ENCODE data around the gene COL15A1.

Gene COL15A1

DNA sequence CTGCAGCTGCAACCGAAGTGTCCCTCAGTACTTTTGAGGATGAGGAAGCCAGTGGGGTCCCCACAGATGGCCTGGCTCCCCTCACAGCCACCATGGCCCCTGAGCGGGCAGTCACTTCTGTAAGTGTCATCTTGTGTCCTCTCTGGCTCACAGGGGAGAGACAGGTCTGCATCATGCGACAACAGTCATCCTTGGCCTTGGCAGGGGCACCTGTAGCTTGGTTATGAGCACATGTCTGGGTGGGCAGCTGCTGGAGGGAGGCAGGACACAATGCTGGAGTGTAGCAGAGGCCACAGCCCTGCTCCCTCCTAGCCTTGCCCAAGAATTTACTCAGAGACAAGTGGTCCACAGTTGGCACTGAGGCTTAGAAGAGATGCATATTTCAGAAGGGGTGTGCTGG lies 71.7 kb downstream of the COL15A1 start:
- no peak for DNase-seq (ENCODE audit: low spot score)

DNA sequence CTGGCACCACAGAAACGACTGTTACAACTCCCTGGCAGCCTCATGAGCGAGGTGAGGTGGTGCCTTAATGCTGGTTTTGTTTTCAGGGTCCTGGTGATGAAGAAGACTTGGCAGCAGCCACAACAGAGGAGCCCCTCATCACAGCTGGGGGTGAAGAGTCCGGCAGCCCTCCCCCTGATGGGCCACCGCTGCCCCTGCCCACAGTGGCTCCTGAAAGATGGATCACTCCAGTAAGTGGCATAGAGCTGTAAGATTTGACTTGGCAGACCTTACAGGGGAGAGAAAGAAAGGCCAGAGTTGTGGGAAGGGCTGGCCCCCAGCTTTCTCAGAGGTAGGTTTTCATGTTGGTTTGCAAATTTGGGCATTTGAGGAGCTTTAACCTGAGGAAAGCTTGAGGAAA lies 72.2 kb downstream of the COL15A1 start:
- DNase-seq (ENCODE audit: low spot score), result no peak

DNA sequence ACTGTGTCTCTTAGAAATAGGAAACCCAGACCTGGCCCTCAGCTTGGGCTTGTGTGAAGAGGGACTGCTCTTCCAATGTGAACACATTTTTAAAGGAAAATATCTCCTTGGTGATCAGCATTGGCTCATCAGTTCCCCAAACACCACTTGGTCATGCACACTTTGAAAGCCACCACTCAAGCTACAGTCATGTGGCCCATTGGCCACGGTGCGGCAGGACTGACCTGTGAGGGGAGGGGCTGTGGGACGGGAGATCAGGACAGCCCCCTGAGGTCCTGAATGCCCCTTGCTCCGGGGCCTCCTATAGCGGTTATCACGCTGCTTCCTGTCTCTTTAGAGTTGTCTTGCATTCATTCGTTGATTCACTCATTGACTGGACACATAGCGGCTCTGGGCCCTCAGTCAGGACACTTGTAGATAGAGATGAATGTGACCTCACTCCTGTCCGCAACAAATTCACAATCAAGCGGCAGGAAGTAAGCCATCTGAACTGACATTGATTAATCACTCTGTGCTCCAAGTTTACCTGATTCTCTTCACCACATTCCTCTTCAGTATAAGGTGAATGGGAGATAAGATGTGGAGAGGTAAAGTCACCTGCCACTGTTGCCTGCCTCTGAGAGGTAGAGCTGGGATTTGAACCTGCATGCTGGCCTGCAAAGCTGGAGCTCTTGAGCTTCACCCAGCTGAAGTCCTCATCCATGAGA lies 73.1 kb downstream of the COL15A1 start:
- DNase-seq (ENCODE audit: low spot score), result no peak

DNA sequence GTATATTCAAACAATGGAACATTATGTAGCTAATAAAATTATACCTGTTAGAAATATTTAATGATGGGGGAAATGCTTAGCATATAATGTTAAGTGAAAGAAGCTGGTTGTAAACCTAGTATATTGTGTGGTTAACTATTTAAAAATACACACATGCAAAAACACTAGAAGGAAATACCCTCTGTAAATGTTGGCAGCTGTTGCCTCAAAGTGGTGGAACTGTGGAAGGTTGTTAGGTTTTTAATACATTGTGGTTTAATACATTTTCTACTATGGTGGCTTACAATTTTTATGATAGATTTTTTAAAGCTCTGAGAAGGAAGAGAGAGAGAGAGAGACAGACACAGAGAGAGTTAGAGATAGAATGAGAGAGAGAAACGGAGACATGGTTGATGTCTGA lies 74.9 kb downstream of the COL15A1 start:
- no peak for DNase-seq (ENCODE audit: low spot score)

DNA sequence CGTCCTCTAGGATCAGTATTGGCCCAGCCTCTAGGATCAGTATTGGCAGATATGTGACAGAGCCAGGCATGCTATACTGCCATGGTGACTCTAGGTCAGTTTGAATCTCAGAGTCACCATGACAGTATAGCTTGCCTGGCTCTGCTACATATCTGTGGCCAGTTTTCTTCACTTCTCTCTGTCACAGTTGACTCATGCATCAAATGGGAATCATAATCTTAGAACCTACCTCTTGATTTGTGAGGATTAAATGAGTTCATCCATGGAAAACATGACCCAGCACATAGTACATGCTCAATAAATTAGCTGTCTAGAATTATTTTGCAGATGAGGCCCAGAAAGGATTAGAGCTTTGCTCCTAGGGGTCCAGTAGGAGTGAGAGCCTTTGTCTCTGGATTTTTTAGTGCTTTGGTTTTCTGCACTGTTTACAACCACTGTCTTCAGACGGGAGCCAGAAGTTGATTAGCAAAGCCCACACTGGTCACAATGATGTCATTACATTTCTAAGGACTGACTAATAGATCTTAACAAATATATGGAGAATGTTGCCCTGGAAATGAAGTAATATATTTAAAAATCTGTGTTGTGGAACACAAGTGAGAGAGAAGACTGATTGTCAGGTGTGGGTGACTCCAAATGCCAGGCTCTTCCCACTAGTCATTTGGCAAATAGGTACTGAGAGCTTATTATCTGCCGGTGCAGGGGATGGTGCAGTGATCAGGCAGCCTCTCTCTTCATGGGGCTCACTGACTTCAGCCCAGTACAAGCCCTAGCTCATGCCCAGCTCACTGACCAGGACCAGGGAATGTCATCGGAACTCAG lies 76.0 kb downstream of the COL15A1 start:
- DNase-seq (ENCODE audit: low spot score), result no peak

DNA sequence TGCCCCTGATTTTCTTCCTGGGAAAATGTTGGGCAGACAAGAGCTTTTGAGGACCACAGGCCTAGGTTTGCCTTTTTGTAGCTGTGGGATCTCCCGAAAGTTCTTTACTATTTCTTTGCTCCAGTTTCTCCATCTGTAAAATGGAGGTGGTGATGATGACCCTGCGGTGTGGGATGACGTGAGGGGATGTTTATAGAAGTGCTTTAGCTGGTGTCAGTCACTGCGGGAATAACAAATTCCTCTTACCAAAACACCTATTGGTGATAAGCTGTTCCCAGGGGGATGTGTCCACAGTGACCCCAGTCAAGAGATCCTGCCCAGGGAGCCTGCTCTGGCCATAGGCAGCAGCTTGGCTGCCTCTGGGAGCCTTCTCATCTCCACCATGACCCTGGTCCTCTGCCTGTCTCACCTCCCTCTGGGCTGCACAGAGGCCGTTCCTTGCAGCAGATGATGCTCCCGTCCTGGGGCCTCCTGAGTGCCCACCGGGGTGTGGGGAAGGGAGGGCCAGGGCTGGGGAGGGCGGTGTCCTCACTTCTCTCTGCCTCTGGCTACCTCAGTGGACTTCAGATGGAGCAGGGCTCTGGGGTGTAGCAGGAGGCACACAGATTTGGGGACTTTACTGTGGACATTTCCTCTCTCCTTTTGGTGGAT lies 77.2 kb downstream of the COL15A1 start:
- no peak for DNase-seq (ENCODE audit: low spot score)

DNA sequence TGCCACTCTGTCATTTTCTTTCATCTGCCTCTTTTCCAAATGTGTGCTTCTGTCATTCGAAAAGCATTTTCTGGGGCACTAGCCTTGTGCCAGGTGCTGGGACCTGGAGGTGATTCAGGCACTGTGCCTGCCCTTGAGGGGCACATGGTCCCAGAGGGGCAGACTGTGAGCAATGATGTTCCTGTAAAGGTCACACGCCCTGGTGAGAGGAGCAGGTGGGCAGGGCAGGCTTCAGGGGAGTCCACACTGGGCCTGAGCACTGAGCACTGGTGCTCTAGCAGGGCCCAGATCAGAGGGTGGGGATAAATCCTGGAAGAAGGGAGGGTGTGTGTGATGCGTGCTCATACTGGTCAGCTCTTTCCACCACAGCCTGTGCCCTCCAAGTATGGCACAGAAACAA lies 77.8 kb downstream of the COL15A1 start:
- no peak for DNase-seq (ENCODE audit: low spot score)

DNA sequence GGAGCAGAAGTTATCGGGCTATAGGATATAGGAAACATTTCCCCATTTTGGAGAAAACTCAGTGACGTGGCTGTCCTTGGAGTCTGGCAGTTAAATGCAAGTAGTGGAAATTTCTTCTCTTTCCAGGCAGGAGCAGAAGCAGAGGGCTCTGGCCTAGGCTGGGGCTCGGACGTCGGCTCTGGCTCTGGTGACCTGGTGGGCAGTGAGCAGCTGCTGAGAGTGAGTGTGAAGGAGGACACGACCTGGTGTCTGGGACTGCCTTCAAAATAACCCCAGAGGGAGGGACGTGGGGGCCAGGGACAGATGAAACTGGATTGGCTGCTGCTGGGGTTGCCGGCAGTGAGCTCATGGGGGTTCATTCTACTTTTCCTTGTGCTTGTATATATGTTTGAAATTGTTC lies 79.5 kb downstream of the COL15A1 start:
- DNase-seq (ENCODE audit: low spot score), result no peak

DNA sequence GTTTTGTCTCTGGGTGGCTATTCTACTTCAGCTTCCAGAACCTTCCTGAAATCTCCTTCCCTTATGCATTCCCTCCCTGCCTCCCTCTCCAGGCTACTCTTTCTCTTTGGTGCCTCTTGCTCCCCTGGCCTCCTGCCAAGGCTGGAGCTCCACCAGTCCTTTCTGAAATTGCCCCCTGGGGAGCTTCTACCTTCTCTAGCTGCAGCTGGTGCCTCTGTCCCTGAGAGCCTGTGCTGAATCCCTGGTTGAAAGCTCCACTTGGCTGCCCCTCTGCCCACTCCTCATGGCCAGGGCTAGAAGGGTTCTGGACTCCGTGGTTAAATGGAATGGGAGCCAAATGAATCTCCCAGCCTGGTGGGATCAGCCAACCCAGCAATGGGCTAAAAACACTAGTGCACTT lies 80.1 kb downstream of the COL15A1 start:
- peak; percentile 46 for DNase-seq (ENCODE audit: low spot score)

DNA sequence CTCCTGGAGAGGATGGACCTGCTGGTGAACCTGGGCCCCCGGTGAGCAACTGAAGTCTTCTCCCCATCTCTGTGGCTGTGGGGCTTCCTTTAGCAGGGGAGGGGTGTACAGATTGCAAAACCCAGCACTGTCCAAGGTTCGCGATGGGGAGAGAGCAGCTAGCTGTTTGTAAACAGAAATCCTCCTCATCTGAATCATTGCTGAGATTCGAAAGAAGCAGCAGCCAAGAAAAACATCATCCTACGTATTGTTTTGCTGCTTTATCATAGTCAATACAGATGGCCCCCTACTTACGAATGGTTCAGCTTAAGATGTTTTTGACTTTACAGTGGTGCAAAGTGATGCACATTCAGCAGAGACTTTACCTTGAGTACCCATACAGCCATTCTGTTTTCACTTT lies 81.3 kb downstream of the COL15A1 start:
- DNase-seq (ENCODE audit: low spot score), result no peak

DNA sequence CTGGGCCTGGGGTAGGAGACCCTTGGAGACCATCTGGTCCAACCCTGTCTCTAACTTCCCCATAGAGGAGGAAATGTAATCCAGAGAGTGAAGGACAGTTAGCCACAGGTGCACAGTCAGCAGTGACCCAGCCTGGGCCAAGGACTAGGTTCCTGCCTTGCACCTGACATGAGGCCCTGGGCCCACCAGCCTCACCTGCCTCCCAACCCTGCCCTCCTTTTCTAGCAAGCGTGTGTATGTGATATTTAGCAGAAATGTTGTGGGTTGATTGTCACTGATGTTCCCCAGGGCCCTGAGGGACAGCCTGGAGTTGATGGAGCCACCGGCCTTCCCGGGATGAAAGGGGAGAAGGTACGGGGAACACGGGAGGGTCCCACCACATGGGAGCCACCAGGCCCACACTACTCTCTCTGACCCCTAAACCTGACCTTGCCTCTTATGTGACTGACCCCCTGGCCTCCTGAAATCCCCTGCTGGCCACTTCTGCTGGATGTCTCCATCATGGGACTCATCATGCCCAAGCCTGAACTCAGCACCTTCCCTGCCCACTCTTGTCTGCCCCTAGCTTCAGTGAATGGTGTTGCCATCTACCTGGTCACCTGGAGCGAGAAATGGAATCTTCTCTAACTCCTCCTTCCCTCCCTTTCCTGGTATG lies 82.0 kb downstream of the COL15A1 start:
- DNase-seq (ENCODE audit: low spot score), result no peak

DNA sequence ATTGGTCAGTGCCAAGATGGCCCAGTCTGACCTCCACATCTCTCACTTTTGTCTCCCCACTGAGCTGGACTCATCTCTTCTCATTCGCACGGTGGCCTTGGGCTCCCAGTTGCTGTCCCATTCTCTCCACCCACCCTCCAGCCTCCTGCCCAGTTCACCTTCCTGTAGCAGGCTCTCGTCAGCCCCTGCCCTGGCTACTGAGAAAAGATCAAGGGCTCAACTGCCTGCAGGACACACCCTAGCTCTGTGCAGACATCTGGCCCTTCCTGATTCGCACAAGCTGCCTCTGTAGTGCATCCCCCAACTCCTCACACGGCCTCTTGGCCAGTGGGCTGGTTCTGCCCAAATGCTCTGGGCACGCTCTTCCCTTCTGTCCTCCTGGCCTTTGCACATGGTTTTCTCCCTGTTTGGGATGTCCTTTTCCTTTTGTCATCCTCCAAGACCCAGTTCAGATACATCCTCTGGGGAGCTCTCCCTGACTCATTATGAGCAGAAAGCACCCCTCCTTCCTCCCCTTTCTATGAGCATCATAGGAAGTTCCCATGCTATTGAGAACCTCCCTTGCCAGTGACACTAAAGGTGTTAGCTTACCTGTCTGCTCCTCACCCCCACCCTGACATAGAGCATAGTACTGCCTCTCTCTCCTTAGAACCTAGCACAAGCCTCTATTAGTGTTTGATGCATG lies 82.7 kb downstream of the COL15A1 start:
- DNase-seq (ENCODE audit: low spot score), result no peak

DNA sequence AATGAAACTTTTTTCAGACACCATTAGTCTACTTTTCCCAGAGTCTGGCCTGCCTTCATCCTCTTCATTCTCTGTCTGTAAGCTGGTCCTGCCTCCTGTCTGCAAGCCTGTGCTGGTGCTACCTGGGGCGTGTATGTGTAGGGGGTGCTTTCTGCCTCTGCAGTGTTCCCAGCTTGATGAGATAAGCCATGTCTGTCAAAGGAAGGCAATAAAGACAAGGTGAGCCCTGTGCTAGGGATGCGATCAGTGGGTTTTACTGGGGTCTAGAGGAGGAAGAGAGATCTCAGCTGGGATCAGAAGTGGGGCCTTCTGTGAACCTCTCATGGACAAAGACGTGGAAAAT lies 83.2 kb downstream of the COL15A1 start:
- no peak for DNase-seq (ENCODE audit: low spot score)

DNA sequence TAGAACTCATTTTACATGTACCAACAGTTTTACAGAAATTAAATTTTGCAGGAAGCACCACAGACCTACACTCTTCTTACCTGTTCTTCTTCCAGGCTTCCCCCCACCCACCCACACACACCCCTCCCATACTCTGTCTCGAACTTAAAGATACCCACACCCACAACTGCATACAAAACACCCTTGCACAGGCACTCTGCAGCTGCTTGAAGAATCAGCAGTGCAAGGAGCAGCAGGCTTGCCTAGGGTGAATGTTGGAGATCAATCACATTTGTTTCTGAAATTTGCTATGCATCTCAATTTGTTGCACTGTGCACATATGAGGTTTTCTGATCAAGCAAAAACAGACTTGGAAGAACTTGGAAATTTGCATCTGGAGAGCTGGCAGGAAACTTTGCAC lies 83.7 kb downstream of the COL15A1 start:
- no peak for DNase-seq (ENCODE audit: low spot score)

DNA sequence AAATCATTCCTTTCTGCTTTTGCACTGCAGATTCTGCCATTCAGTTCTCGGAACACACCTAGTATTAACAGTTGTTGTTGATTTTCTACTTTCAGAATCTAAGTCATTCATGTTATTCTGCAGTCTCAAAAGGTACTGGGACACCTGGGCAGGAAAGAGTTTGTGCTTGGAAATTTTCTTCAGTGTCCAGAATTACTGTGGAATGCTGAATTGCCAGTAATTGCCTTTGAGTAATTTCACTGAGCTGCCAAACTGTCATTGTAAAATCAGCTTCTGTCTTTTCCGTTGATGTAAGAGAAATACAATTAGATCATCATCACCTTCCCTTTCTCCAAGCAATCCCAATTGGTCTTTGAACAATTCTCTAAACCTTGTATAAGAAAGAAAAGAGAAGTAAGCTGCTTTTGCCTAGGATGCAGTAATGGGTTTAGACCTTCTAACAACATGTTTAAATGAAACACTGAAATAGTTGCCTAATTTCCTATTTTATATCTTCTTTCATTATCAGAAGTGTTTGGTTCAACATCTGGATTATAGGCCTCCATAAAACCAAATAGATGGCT lies 85.5 kb downstream of the COL15A1 start:
- DNase-seq (ENCODE audit: low spot score), result no peak

DNA sequence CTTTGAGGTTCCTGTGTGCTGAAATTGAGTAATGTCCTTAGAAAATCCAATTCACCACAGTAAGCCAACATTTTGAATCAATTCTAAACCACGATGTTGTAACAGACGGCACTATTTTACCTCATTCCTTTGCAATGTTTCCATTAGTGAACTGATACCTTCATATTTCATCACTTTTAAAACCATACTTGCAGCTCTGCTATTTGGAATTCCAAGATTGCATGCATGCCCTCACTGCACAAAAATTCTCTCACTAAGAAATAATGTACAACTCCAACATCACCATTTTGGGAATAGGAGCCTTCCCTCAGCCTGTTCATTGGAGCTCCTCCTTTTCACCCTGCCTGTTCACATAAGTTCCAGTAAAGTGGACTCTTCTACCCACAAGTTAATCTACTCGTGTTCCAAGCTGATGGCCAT lies 86.4 kb downstream of the COL15A1 start:
- no peak for DNase-seq (ENCODE audit: low spot score)

DNA sequence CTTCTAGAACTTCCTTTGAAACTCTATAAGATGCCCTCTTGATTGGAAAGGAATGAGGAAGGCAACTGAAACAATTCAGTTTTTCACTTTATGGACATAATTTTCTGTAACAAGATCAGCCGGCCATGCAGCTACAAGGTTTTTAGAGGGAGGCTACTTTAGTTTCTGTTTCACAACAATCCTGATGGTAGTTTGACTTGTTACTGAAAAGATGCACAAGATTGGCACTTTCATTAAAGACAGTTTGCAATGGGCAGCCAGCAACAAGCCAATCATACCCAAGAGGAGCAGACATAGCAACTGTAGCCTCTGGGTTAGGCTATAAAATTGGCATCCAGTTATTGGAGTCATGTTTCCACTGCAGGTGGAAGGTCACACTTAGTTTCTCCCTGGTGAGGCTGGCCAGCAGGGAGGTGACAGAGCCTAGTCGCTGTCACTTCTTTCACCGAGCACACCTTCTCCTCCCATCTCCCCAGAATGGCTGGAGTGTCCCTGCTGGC lies 87.0 kb downstream of the COL15A1 start:
- DNase-seq (ENCODE audit: low spot score), result no peak

DNA sequence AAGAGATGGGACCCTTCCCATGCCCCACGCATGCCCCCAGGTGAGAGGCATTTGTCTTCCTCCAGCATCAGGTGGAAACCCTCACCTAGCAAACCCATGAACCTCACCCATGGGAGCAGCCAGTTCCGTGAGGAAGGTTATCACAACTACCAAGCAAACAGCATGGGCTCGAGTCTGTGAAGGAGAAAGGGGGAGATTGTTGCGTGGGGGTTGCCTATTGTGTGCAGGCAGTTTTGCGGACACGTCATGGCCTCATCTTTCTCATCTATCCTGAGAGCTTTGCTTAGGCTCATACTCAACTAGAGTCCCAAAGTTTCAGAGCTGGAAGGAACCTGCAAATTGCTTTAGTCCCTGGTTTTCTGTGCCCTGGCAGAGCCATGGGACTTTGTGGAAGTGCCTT lies 87.6 kb downstream of the COL15A1 start:
- no peak for DNase-seq (ENCODE audit: low spot score)

DNA sequence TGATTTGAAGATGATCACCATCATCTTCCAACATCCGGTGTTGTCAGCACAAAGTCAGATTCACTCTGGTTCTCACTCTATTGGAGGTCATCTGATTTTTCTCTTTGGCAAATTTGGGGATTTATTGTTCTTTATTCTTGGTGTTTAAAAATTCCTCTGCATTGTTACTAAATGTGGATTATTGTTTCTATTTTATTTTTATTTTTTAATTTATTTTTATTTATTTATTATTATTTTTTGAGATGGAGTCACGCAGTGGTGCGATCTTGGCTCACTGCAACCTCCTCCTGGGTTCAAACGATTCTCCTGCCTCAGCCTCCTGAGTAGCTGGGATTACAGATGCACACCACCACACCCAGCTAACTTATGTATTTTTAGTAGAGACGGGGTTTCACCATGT lies 88.3 kb downstream of the COL15A1 start:
- DNase-seq (ENCODE audit: low spot score), result no peak

DNA sequence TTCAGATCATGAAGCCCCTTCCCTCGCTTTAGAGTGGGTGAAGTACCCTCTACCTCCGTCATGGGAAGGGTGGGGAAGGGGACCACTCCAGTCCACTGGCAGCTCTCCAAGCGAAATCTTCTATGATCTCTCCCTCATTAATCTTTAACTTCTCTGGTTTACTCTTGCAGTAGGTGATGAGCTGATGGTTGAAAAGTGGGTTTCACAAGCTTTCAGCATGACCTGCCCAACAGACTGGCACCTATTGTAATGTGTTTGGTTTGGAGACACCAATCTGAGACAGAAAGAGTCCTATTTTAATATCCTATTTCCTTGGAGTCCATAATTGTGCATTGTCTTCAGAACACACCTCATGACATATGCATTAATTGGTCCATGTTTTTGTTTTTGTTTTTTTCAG lies 90.4 kb downstream of the COL15A1 start:
- DNase-seq (ENCODE audit: low spot score), result no peak

DNA sequence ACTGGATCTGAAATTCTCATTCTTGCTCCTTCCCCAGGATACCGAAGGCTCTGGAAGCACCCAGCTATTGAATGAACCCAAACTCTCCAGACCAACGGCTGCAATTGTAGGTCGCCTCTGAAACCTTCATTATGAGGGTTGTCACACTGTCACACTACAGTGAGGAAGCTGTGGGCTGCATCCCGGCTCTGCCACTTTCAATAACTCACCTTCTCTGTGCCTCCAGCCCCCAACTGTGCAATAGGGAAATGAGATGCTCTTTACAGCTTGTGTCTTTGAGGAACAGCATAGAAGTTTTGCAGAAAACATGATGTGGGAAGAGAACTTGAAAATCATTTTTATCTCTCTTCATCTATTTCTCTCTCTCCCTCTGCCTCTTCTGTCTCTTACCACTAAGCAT lies 91.6 kb downstream of the COL15A1 start:
- DNase-seq (ENCODE audit: low spot score), result no peak
